ENCODE results near the gene CCNY. TPM values are rescaled to one million over a fixed set of nuclear protein-coding genes. Genes with fewer than 3 reads are reported as not detected.
"Not testable (repeated sequence)": the region's sequence is repeated elsewhere in the genome, so short reads cannot be mapped to it uniquely, and the experiment has no call there.

Gene CCNY
- total RNA-seq, 1 donor from 2014 or later = 85.9 TPM

- no peaks in the 10 kb centered on the region for H3K9me3 Mint-ChIP-seq (ENCODE audit: unreplicated experiment)
- Histone ChIP-seq H2AFZ (ENCODE audit: low read depth, low read length) (no peak overlapping the region), H3K4me1 (ENCODE audit: insufficient read depth, low read length) (no peaks in the 10 kb centered on the region), H4K20me1 (ENCODE audit: insufficient read depth, low read length) (peaks cover 84% of the 10 kb centered on the region), H3K4me2 (ENCODE audit: low read length) (no peak overlapping the region), H3K27ac (ENCODE audit: low read depth, low read length) (no peak overlapping the region), H3K36me3 (ENCODE audit: insufficient read depth, low read length) (no peaks in the 10 kb centered on the region), H3K27me3 (ENCODE audit: insufficient read depth, low read length) (no peaks in the 10 kb centered on the region), H3K79me2 (ENCODE audit: insufficient read depth, low read length) (peaks cover 97% of the 10 kb centered on the region), H3K9me3 (ENCODE audit: insufficient read depth, low read depth, low read length) (no peaks in the 10 kb centered on the region), H3K9ac (ENCODE audit: low read length) (no peak overlapping the region), H3K4me3 (ENCODE audit: insufficient read depth, low read depth, low read length) (no peak overlapping the region)
- H3K4me1 Mint-ChIP-seq (ENCODE audit: low read depth, unreplicated experiment) = peaks cover 19% of the 10 kb centered on the region
- H3K4me3 Mint-ChIP-seq (ENCODE audit: unreplicated experiment) = no peak overlapping the region
- no peak for TF ChIP-seq CTCF (IDR thresholded peaks at IDR 0.05; ENCODE audit: insufficient read depth, low read depth, low read length)
- no peak for TF ChIP-seq EZH2 (IDR thresholded peaks at IDR 0.05; ENCODE audit: insufficient read depth, low read length)
- no peaks in the 10 kb centered on the region for H3K27me3 Mint-ChIP-seq (ENCODE audit: low read depth, unreplicated experiment)
- no peak for DNase-seq (ENCODE audit: low read depth)
- no peak for FAIRE-seq
- no peak overlapping the region for H3K27ac Mint-ChIP-seq (ENCODE audit: unreplicated experiment)
- H3K36me3 Mint-ChIP-seq (ENCODE audit: low read depth, unreplicated experiment) = no peaks in the 10 kb centered on the region
These were observed 64.4 kb downstream of the CCNY start for GRCh38 chr10:35400595-35401268.

GRCh38 chr10:35403491-35403890 lies 67.2 kb downstream of the CCNY start:
- Histone ChIP-seq H3K79me2 (ENCODE audit: insufficient read depth, low read length) (peaks cover 85% of the 10 kb centered on the region), H4K20me1 (ENCODE audit: insufficient read depth, low read length) (peaks cover 64% of the 10 kb centered on the region)
- not testable (repeated sequence) for H3K9me3 Mint-ChIP-seq (ENCODE audit: unreplicated experiment); H3K36me3 ChIP-seq (ENCODE audit: insufficient read depth, low read length); FAIRE-seq; H3K36me3 Mint-ChIP-seq (ENCODE audit: low read depth, unreplicated experiment); H3K27me3 ChIP-seq (ENCODE audit: insufficient read depth, low read length); H3K27ac ChIP-seq (ENCODE audit: low read depth, low read length); H3K4me1 ChIP-seq (ENCODE audit: insufficient read depth, low read length); DNase-seq (ENCODE audit: low read depth); H3K4me3 Mint-ChIP-seq (ENCODE audit: unreplicated experiment); H3K27me3 Mint-ChIP-seq (ENCODE audit: low read depth, unreplicated experiment); H3K4me3 ChIP-seq (ENCODE audit: insufficient read depth, low read depth, low read length); H3K9me3 ChIP-seq (ENCODE audit: insufficient read depth, low read depth, low read length); H3K27ac Mint-ChIP-seq (ENCODE audit: unreplicated experiment); H2AFZ ChIP-seq (ENCODE audit: low read depth, low read length); H3K4me2 ChIP-seq (ENCODE audit: low read length); H3K9ac ChIP-seq (ENCODE audit: low read length)
- H3K4me1 Mint-ChIP-seq (ENCODE audit: low read depth, unreplicated experiment) = peaks cover 24% of the 10 kb centered on the region

- peaks cover 30% of the 10 kb centered on the region for H3K4me1 Mint-ChIP-seq (ENCODE audit: low read depth, unreplicated experiment)
- not testable (repeated sequence) for H3K27me3 ChIP-seq (ENCODE audit: insufficient read depth, low read length); H3K27me3 Mint-ChIP-seq (ENCODE audit: low read depth, unreplicated experiment); H3K9me3 Mint-ChIP-seq (ENCODE audit: unreplicated experiment); H3K27ac ChIP-seq (ENCODE audit: low read depth, low read length); H3K36me3 Mint-ChIP-seq (ENCODE audit: low read depth, unreplicated experiment); H3K4me3 Mint-ChIP-seq (ENCODE audit: unreplicated experiment); FAIRE-seq; H3K9me3 ChIP-seq (ENCODE audit: insufficient read depth, low read depth, low read length); H3K4me2 ChIP-seq (ENCODE audit: low read length); DNase-seq (ENCODE audit: low read depth); H2AFZ ChIP-seq (ENCODE audit: low read depth, low read length); H3K9ac ChIP-seq (ENCODE audit: low read length); H3K27ac Mint-ChIP-seq (ENCODE audit: unreplicated experiment); H3K4me1 ChIP-seq (ENCODE audit: insufficient read depth, low read length); H3K36me3 ChIP-seq (ENCODE audit: insufficient read depth, low read length); H3K4me3 ChIP-seq (ENCODE audit: insufficient read depth, low read depth, low read length)
- H3K79me2 ChIP-seq (ENCODE audit: insufficient read depth, low read length) = peaks cover 85% of the 10 kb centered on the region
- peaks cover 63% of the 10 kb centered on the region for H4K20me1 ChIP-seq (ENCODE audit: insufficient read depth, low read length)
These were observed 67.8 kb downstream of the CCNY start for GRCh38 chr10:35404077-35404476.

- peaks cover 40% of the 10 kb centered on the region for H3K4me1 Mint-ChIP-seq (ENCODE audit: low read depth, unreplicated experiment)
- H3K9me3 Mint-ChIP-seq (ENCODE audit: unreplicated experiment); H3K27me3 Mint-ChIP-seq (ENCODE audit: low read depth, unreplicated experiment); H3K4me3 Mint-ChIP-seq (ENCODE audit: unreplicated experiment); H2AFZ ChIP-seq (ENCODE audit: low read depth, low read length); H3K27me3 ChIP-seq (ENCODE audit: insufficient read depth, low read length); H3K9me3 ChIP-seq (ENCODE audit: insufficient read depth, low read depth, low read length); H3K27ac ChIP-seq (ENCODE audit: low read depth, low read length); H3K36me3 ChIP-seq (ENCODE audit: insufficient read depth, low read length); H3K4me3 ChIP-seq (ENCODE audit: insufficient read depth, low read depth, low read length); H3K4me2 ChIP-seq (ENCODE audit: low read length); DNase-seq (ENCODE audit: low read depth); FAIRE-seq; H3K36me3 Mint-ChIP-seq (ENCODE audit: low read depth, unreplicated experiment); H3K27ac Mint-ChIP-seq (ENCODE audit: unreplicated experiment); H3K9ac ChIP-seq (ENCODE audit: low read length): not testable (repeated sequence)
- Histone ChIP-seq H4K20me1 (ENCODE audit: insufficient read depth, low read length) (peaks cover 56% of the 10 kb centered on the region), H3K4me1 (ENCODE audit: insufficient read depth, low read length) (peaks cover 12% of the 10 kb centered on the region), H3K79me2 (ENCODE audit: insufficient read depth, low read length) (peaks cover 86% of the 10 kb centered on the region)
These were observed 69.8 kb downstream of the CCNY start for GRCh38 chr10:35406003-35406630.

GRCh38 chr10:35407696-35408095 lies 71.4 kb downstream of the CCNY start:
- H3K9ac ChIP-seq (ENCODE audit: low read length); H3K36me3 Mint-ChIP-seq (ENCODE audit: low read depth, unreplicated experiment); H3K27me3 Mint-ChIP-seq (ENCODE audit: low read depth, unreplicated experiment); H3K9me3 ChIP-seq (ENCODE audit: insufficient read depth, low read depth, low read length); H3K9me3 Mint-ChIP-seq (ENCODE audit: unreplicated experiment); H3K4me3 Mint-ChIP-seq (ENCODE audit: unreplicated experiment); H2AFZ ChIP-seq (ENCODE audit: low read depth, low read length); H3K27ac ChIP-seq (ENCODE audit: low read depth, low read length); H3K4me3 ChIP-seq (ENCODE audit: insufficient read depth, low read depth, low read length); DNase-seq (ENCODE audit: low read depth); FAIRE-seq; H3K4me2 ChIP-seq (ENCODE audit: low read length); H3K36me3 ChIP-seq (ENCODE audit: insufficient read depth, low read length); H3K27me3 ChIP-seq (ENCODE audit: insufficient read depth, low read length): not testable (repeated sequence)
- H3K4me1 Mint-ChIP-seq (ENCODE audit: low read depth, unreplicated experiment) = peaks cover 40% of the 10 kb centered on the region
- Histone ChIP-seq H4K20me1 (ENCODE audit: insufficient read depth, low read length) (peaks cover 48% of the 10 kb centered on the region), H3K4me1 (ENCODE audit: insufficient read depth, low read length) (peaks cover 20% of the 10 kb centered on the region), H3K79me2 (ENCODE audit: insufficient read depth, low read length) (peaks cover 83% of the 10 kb centered on the region)
- H3K27ac Mint-ChIP-seq (ENCODE audit: unreplicated experiment) = peak overlapping the region; percentile 21

Data from astrocyte (in vitro differentiated cells and primary cell).